ENCODE measurements around the gene TBC1D22A.
"Not testable (repeated sequence)": the region's sequence is repeated elsewhere in the genome, so short reads cannot be mapped to it uniquely, and the experiment has no call there.

Gene TBC1D22A

DNA sequence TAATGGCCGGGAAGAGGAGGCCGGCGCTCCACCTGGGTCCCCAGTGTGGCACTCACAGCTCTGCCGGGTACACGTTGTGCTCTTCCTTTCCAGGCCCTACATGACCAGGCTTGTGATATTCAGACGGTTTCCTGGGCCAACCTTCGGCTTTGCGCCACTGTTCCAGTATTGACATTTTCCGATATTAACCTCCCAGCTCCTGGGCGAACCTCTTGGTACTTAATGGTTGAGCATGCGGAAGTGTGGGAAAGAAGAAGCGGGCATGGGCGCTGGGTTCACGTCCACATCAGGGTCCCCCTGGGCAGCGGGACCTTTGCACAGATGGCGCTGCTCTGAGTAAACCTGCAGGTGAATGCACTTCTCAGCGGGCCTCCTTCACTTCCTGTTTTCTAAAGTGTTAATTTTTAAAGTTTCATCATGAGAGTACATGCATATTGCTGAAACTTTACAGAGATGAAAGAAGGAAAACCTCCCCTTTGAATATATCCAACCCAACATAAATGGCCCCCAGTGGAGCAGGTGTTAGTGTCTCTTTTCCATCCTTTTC lies 286.7 kb downstream of the TBC1D22A start:
- H3K27me3 ChIP-seq (replicated peaks; ENCODE audit: control insufficient read depth, insufficient read depth, low read length, poor library complexity, severe bottlenecking) = no peaks in the 10 kb centered on the region
- H3K4me1 ChIP-seq (ENCODE audit: control insufficient read depth, insufficient read depth, low read length, poor library complexity, severe bottlenecking) = no peaks in the 10 kb centered on the region
- no peak for DNase-seq
- H3K36me3 ChIP-seq (ENCODE audit: control insufficient read depth, insufficient read depth, low read length) = peaks cover 10% of the 10 kb centered on the region
- H3K4me3 ChIP-seq (ENCODE audit: insufficient read depth, low read depth, low read length, poor library complexity, severe bottlenecking) = no peak overlapping the region
- H3K9me3 ChIP-seq (ENCODE audit: control insufficient read depth, low read length) = no peaks in the 10 kb centered on the region
- H3K27ac ChIP-seq (ENCODE audit: insufficient read depth, low read length, poor library complexity, severe bottlenecking) = no peak overlapping the region

GRCh38 chr22:47049736-47050400 lies 287.4 kb downstream of the TBC1D22A start:
- not testable (repeated sequence) for H3K27ac ChIP-seq (ENCODE audit: insufficient read depth, low read length, poor library complexity, severe bottlenecking); DNase-seq; H3K4me3 ChIP-seq (ENCODE audit: insufficient read depth, low read depth, low read length, poor library complexity, severe bottlenecking); H3K4me1 ChIP-seq (ENCODE audit: control insufficient read depth, insufficient read depth, low read length, poor library complexity, severe bottlenecking); H3K27me3 ChIP-seq (replicated peaks; ENCODE audit: control insufficient read depth, insufficient read depth, low read length, poor library complexity, severe bottlenecking); H3K9me3 ChIP-seq (ENCODE audit: control insufficient read depth, low read length)
- H3K36me3 ChIP-seq (ENCODE audit: control insufficient read depth, insufficient read depth, low read length) = peaks cover 10% of the 10 kb centered on the region

DNA sequence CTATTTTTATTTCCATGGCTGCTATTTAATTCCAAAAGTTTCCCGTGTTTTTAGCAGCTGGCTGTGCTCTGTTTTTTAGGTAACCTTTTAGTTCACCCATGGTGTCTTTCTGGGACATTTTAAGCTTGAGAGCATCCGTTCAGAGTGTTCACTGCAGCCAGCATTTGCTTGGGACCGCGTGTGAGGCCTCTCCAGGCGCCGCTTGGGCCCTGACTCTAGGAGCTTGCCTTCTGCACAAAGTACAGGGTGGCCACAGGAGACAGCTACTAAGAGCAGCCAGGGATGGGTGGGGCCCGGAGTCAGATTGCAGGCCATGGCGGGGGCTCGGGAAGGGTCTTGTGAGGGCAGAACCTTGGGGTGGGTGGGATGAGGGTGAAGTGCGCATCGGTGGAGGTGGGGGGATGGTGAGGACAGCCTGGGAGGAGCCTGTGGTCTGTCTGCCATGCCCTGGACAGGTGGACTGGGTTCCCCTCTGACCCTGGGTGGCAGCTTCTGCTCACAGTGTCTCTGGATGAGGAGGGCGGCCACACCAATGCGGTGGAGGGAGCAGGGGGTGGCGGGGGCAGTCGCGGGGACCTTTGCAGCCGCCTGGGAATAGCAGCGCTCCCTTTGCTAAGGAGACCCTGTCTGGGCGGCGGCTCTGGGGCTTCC lies 288.1 kb downstream of the TBC1D22A start:
- Histone ChIP-seq H3K27me3 (replicated peaks; ENCODE audit: control insufficient read depth, insufficient read depth, low read length, poor library complexity, severe bottlenecking) (no peaks in the 10 kb centered on the region), H3K27ac (ENCODE audit: insufficient read depth, low read length, poor library complexity, severe bottlenecking) (no peak overlapping the region)

GRCh38 chr22:47051441-47052071 lies 289.1 kb downstream of the TBC1D22A start:
- Histone ChIP-seq H3K36me3 (ENCODE audit: control insufficient read depth, insufficient read depth, low read length) (peaks cover 10% of the 10 kb centered on the region), H3K27me3 (replicated peaks; ENCODE audit: control insufficient read depth, insufficient read depth, low read length, poor library complexity, severe bottlenecking) (no peaks in the 10 kb centered on the region), H3K4me1 (ENCODE audit: control insufficient read depth, insufficient read depth, low read length, poor library complexity, severe bottlenecking) (no peaks in the 10 kb centered on the region), H3K9me3 (ENCODE audit: control insufficient read depth, low read length) (no peaks in the 10 kb centered on the region), H3K4me3 (ENCODE audit: insufficient read depth, low read depth, low read length, poor library complexity, severe bottlenecking) (no peak overlapping the region), H3K27ac (ENCODE audit: insufficient read depth, low read length, poor library complexity, severe bottlenecking) (no peak overlapping the region)
- DNase-seq = no peak

More for the DNA sequence above, 288.1 kb downstream of the TBC1D22A start:
- DNase-seq = no peak
- H3K4me3 ChIP-seq (ENCODE audit: insufficient read depth, low read depth, low read length, poor library complexity, severe bottlenecking) = no peak overlapping the region
- no peaks in the 10 kb centered on the region for H3K4me1 ChIP-seq (ENCODE audit: control insufficient read depth, insufficient read depth, low read length, poor library complexity, severe bottlenecking)
- H3K36me3 ChIP-seq (ENCODE audit: control insufficient read depth, insufficient read depth, low read length) = peaks cover 10% of the 10 kb centered on the region
- H3K9me3 ChIP-seq (ENCODE audit: control insufficient read depth, low read length) = no peaks in the 10 kb centered on the region

DNA sequence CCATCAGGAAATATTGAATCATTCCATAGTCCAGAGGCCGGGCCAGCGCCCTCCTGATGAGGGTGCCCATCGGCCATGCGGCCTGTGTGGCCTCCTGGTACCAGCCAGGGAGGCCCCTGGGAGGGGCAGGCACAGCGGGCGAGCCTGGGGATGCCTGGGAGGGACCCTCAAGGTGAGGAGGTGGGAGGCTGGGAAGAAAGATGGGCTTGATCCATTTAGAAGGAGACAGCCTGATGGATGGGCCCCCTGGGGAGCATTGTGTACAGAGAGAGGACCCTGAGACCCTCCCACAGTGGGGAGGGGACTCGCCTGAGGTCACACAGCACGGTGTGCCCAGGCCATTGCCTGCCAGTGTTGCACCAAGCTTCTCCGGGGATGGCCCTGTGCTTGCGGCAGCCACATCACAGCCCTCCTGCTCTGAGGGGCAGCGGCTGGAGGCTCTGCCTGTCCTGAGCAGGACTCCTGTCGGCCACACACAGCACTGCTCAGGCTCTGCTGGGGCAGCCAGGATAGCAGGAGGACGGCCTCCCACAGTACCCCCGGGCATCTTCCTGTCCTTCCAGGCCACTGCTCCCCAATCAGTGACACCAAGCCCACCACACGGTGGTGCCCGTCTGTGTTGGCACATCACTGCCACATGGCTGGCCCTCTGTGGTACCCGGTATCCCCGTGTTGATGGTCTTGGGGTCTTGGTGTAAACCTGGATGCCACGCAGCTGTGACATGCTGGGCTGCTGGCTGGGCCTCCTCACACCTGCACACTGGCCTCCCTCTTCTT lies 290.0 kb downstream of the TBC1D22A start:
- no peaks in the 10 kb centered on the region for H3K27me3 ChIP-seq (replicated peaks; ENCODE audit: control insufficient read depth, insufficient read depth, low read length, poor library complexity, severe bottlenecking)
- no peaks in the 10 kb centered on the region for H3K9me3 ChIP-seq (ENCODE audit: control insufficient read depth, low read length)
- no peaks in the 10 kb centered on the region for H3K4me1 ChIP-seq (ENCODE audit: control insufficient read depth, insufficient read depth, low read length, poor library complexity, severe bottlenecking)
- no peak for DNase-seq
- H3K4me3 ChIP-seq (ENCODE audit: insufficient read depth, low read depth, low read length, poor library complexity, severe bottlenecking) = no peak overlapping the region
- H3K27ac ChIP-seq (ENCODE audit: insufficient read depth, low read length, poor library complexity, severe bottlenecking) = no peak overlapping the region
- peaks cover 6% of the 10 kb centered on the region for H3K36me3 ChIP-seq (ENCODE audit: control insufficient read depth, insufficient read depth, low read length)

DNA sequence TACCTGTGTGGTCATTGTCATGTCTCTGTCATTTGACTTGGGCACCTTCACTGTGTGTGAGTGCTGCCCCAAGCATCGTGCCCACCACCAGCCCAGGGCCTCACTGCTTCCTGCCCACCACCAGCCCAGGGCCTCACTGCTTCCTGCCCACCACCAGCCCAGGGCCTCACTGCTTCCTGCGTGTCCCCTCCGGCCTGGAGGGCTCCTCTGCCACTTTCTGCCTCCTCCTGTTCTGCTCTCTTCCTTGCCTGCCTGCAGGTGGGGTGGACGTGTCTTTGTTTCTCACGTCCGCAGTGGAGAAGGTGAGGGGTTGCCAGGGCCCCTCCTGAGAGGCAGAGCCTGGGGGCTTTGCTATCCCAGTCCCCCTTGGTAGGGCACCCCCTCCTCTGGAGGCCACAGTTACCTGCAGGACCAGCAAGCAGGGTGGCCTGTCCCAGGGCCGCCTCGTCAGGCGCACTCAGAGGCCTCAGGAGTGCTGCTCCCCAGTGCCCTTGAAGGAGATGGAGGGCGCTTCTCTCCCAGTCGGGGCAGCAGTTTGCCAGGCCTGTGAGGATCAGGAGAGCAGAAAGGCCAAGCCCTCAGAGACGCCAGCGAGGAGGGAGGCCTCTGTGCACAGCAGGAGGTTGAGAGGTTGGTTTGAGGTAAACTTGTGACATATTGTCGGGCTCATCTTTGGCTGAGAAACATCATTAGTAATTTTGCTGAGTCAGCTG lies 290.7 kb downstream of the TBC1D22A start:
- H3K4me1 ChIP-seq (ENCODE audit: control insufficient read depth, insufficient read depth, low read length, poor library complexity, severe bottlenecking) = no peaks in the 10 kb centered on the region
- peaks cover 6% of the 10 kb centered on the region for H3K36me3 ChIP-seq (ENCODE audit: control insufficient read depth, insufficient read depth, low read length)
- H3K9me3 ChIP-seq (ENCODE audit: control insufficient read depth, low read length) = no peaks in the 10 kb centered on the region
- H3K27ac ChIP-seq (ENCODE audit: insufficient read depth, low read length, poor library complexity, severe bottlenecking) = no peak overlapping the region
- no peak for DNase-seq
- no peak overlapping the region for H3K4me3 ChIP-seq (ENCODE audit: insufficient read depth, low read depth, low read length, poor library complexity, severe bottlenecking)
- H3K27me3 ChIP-seq (replicated peaks; ENCODE audit: control insufficient read depth, insufficient read depth, low read length, poor library complexity, severe bottlenecking) = no peaks in the 10 kb centered on the region

DNA sequence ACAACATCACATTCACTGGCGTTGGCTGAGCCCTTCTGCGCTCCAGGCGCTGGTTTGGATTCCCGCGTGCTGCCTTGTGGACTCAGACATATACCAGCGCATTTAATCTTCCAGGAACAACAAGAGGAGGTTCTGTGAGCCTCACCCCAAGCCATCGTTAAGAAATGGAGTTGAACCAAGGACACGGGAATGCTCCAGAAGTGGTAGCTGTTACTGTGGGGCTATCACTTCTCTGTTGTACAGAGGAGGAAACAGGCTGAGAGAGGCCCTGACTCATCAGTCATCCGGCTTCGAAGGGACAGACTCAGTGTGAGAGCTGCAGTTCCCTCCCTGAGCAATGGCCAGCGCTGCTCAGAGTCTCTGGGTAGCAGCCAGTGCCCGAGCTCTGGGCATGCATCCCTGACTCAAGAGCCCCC lies 291.3 kb downstream of the TBC1D22A start:
- Histone ChIP-seq H3K36me3 (ENCODE audit: control insufficient read depth, insufficient read depth, low read length) (peaks cover 6% of the 10 kb centered on the region), H3K4me3 (ENCODE audit: insufficient read depth, low read depth, low read length, poor library complexity, severe bottlenecking) (no peak overlapping the region), H3K4me1 (ENCODE audit: control insufficient read depth, insufficient read depth, low read length, poor library complexity, severe bottlenecking) (no peaks in the 10 kb centered on the region), H3K9me3 (ENCODE audit: control insufficient read depth, low read length) (no peaks in the 10 kb centered on the region), H3K27ac (ENCODE audit: insufficient read depth, low read length, poor library complexity, severe bottlenecking) (no peak overlapping the region), H3K27me3 (replicated peaks; ENCODE audit: control insufficient read depth, insufficient read depth, low read length, poor library complexity, severe bottlenecking) (no peaks in the 10 kb centered on the region)
- DNase-seq = no peak

GRCh38 chr22:47054231-47055072 lies 292.0 kb downstream of the TBC1D22A start:
- no peak for DNase-seq
- H3K36me3 ChIP-seq (ENCODE audit: control insufficient read depth, insufficient read depth, low read length) = peaks cover 6% of the 10 kb centered on the region
- H3K4me3 ChIP-seq (ENCODE audit: insufficient read depth, low read depth, low read length, poor library complexity, severe bottlenecking) = no peak overlapping the region
- no peaks in the 10 kb centered on the region for H3K9me3 ChIP-seq (ENCODE audit: control insufficient read depth, low read length)
- H3K27ac ChIP-seq (ENCODE audit: insufficient read depth, low read length, poor library complexity, severe bottlenecking) = no peak overlapping the region
- H3K27me3 ChIP-seq (replicated peaks; ENCODE audit: control insufficient read depth, insufficient read depth, low read length, poor library complexity, severe bottlenecking) = no peaks in the 10 kb centered on the region
- H3K4me1 ChIP-seq (ENCODE audit: control insufficient read depth, insufficient read depth, low read length, poor library complexity, severe bottlenecking) = no peaks in the 10 kb centered on the region

DNA sequence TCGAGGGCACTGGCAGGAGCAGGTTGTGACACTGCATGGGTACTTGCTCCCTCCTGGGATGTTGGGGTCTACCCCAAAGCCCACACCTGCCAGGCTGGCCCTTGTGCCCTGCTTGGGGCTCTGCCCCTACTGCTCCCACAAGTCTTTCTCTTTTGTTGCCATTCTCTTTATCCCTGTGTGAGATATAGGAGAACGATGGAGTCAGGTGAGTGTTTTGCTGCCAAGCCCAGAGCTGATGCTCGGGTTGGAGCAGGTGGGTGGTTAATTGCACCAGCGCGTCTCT lies 292.6 kb downstream of the TBC1D22A start:
- no peaks in the 10 kb centered on the region for H3K9me3 ChIP-seq (ENCODE audit: control insufficient read depth, low read length)
- H3K4me3 ChIP-seq (ENCODE audit: insufficient read depth, low read depth, low read length, poor library complexity, severe bottlenecking) = no peak overlapping the region
- no peaks in the 10 kb centered on the region for H3K4me1 ChIP-seq (ENCODE audit: control insufficient read depth, insufficient read depth, low read length, poor library complexity, severe bottlenecking)
- H3K36me3 ChIP-seq (ENCODE audit: control insufficient read depth, insufficient read depth, low read length) = peaks cover 6% of the 10 kb centered on the region
- no peak for DNase-seq
- no peaks in the 10 kb centered on the region for H3K27me3 ChIP-seq (replicated peaks; ENCODE audit: control insufficient read depth, insufficient read depth, low read length, poor library complexity, severe bottlenecking)
- no peak overlapping the region for H3K27ac ChIP-seq (ENCODE audit: insufficient read depth, low read length, poor library complexity, severe bottlenecking)

Measured in effector memory CD4-positive, alpha-beta T cell (primary cell).